Uterus (tissue), 4 donors: ENCODE data around the gene COL1A1. TPM values are rescaled to one million over a fixed set of nuclear protein-coding genes. Genes with fewer than 3 reads are reported as not detected.

Experiments used
- DNase-seq, 2 donors: peaks; one replicate each; pipeline ENCODE4 v3.0.0-alpha.2; 2019 to 2020
- H3K27ac ChIP-seq, 2 donors: fragments of 200-600 bp; sonication (generic); 1 replicate in 1 of 2; 2 replicates in 1 of 2; pipeline ENCODE4 v1.5.1; 2016 to 2018
- H3K27me3 ChIP-seq, 2 donors: fragments of 200-600 bp; sonication (generic); one replicate each; pipeline ENCODE4 v1.5.1; 2018 to 2019; ENCODE audit warnings: control low read depth in 1 of 2
- H3K36me3 ChIP-seq, 2 donors: fragments of 200-600 bp; sonication (generic); one replicate each; pipeline ENCODE4 v1.5.1; 2019; ENCODE audit warnings: control low read depth in 1 of 2
- H3K4me1 ChIP-seq, 2 donors: fragments of 200-600 bp; sonication (generic); one replicate each; pipeline ENCODE4 v1.5.1; 2018 to 2019; ENCODE audit warnings: control low read depth in 1 of 2
- H3K4me3 ChIP-seq, 2 donors: fragments of 200-600 bp; sonication (generic); 1 replicate in 1 of 2; 2 replicates in 1 of 2; pipeline ENCODE4 v1.5.1; 2018 to 2019; ENCODE audit warnings: mild to moderate bottlenecking in 1 of 2
- H3K9me3 ChIP-seq, 2 donors: fragments of 200-600 bp; sonication (generic); one replicate each; pipeline ENCODE4 v1.5.1; 2019; ENCODE audit warnings: control low read depth in 1 of 2
- CTCF ChIP-seq, 4 experiments: fragments of 200-600 bp in 2 of 4; fragments of 450-650 bp in 2 of 4; sonication (generic) in 2 of 4; IDR thresholded peaks; one replicate each; pipeline ENCODE4 v1.5.1; 2016 to 2019; ENCODE audit warnings: antibody characterized with exemption in 4 of 4, mild to moderate bottlenecking in 2 of 4, moderate library complexity in 1 of 4
- POLR2A ChIP-seq, 2 donors: fragments of 450-650 bp; IDR thresholded peaks; one replicate each; pipeline ENCODE4 v1.6.1; 2016; ENCODE audit warnings: antibody characterized with exemption in 2 of 2, mild to moderate bottlenecking in 1 of 2, moderate library complexity in 1 of 2
- intact Hi-C: fragments of 100-400 bp; cut with DNase I; formaldehyde crosslinking; loops from one replicate; pipeline ENCODE4 v1.15.1; 2023; ENCODE audit warnings: low total_unique reads
- total RNA-seq, 4 donors: library from RNA; depleted of rRNA in 3 of 4; stranded (reverse); fragments of >200 nt in 3 of 4; gene quantifications; one replicate each; pipeline versions ENCODE4 v1.1.0 to v1.2.4, GENCODE V29; 2014 to 2023
- donor health status: DM: yes; HTN: yes; CAD: no.

The COL1A1 gene
- total RNA-seq, 4 donors from 2014 or later, result 59.4 to 4,880 (median 491) TPM

GRCh38 chr17:50194140-50194933 is 7.1 kb downstream of the COL1A1 start:
- no peak overlapping the region for H3K4me3 ChIP-seq
- no peak for DNase-seq
- intact Hi-C loops, result no loop called here

GRCh38 chr17:50192618-50193291 is 8.7 kb downstream of the COL1A1 start:
- Histone ChIP-seq H3K4me1 (peaks cover 0 to 32% of the 10 kb centered on the region in 2 donors), H3K36me3 (no peaks in the 10 kb centered on the region), H3K27me3 (no peaks in the 10 kb centered on the region), H3K9me3 (no peaks in the 10 kb centered on the region), H3K27ac (peak overlapping the region; percentile 82 to 96), H3K4me3 (no peak overlapping the region)
- intact Hi-C loops, result no loop called here
- DNase-seq, result no peak
- TF ChIP-seq POLR2A (IDR thresholded peaks at IDR 0.05) (no peak), CTCF (IDR thresholded peaks at IDR 0.05) (no peak)

More at GRCh38 chr17:50194140-50194933, 7.1 kb downstream of the COL1A1 start:
- Histone ChIP-seq H3K27me3 (no peaks in the 10 kb centered on the region), H3K27ac (peak overlapping the region; percentile 83 to 96), H3K9me3 (no peaks in the 10 kb centered on the region), H3K4me1 (peaks cover 8 to 35% of the 10 kb centered on the region in 2 donors), H3K36me3 (no peaks in the 10 kb centered on the region)
- TF ChIP-seq CTCF (IDR thresholded peaks at IDR 0.05) (no peak), POLR2A (IDR thresholded peaks at IDR 0.05) (no peak)

GRCh38 chr17:50192144-50192617 is 9.2 kb downstream of the COL1A1 start:
- peaks cover 0 to 29% of the 10 kb centered on the region in 2 donors for H3K4me1 ChIP-seq
- no peaks in the 10 kb centered on the region for H3K36me3 ChIP-seq
- H3K27ac ChIP-seq, result peak overlapping the region; percentile 82 to 96
- no peak overlapping the region for H3K4me3 ChIP-seq
- no peak for TF ChIP-seq POLR2A (IDR thresholded peaks at IDR 0.05)
- no peak for TF ChIP-seq CTCF (IDR thresholded peaks at IDR 0.05)
- no peak for DNase-seq
- intact Hi-C loops, result no loop called here
- no peaks in the 10 kb centered on the region for H3K27me3 ChIP-seq
- H3K9me3 ChIP-seq, result no peaks in the 10 kb centered on the region

- no peak for DNase-seq
- Histone ChIP-seq H3K4me1 (peaks cover 0 to 24% of the 10 kb centered on the region in 2 donors), H3K27me3 (no peaks in the 10 kb centered on the region), H3K36me3 (no peaks in the 10 kb centered on the region), H3K27ac (peak overlapping the region; percentile 82 to 96), H3K9me3 (no peaks in the 10 kb centered on the region), H3K4me3 (no peak overlapping the region)
- no peak for TF ChIP-seq POLR2A (IDR thresholded peaks at IDR 0.05)
- TF ChIP-seq CTCF (IDR thresholded peaks at IDR 0.05), result no peak
- intact Hi-C loops, result no loop called here
These were observed 9.9 kb downstream of the COL1A1 start for GRCh38 chr17:50191359-50192143.
